ENCODE results near the gene MSRB3. TPM values are rescaled to one million over a fixed set of nuclear protein-coding genes. Genes with fewer than 3 reads are reported as not detected.

The MSRB3 gene
- total and polyA plus RNA-seq, 4 donors: 1.0 to 5.2 (median 3.1) TPM

Other genes with a start within 250 kb of the MSRB3 start
- gene WIF1, start 157.4 kb upstream of the MSRB3 start, total RNA-seq: not detected
- gene WIF1, start 157.4 kb upstream of the MSRB3 start, polyA plus RNA-seq: not detected
- gene LEMD3, start 109.1 kb upstream of the MSRB3 start, total RNA-seq: 10 to 100 TPM; 18.2 to 19.5 TPM
- 1 to 10 TPM; 3.5 to 4.4 TPM for gene LEMD3, start 109.1 kb upstream of the MSRB3 start, polyA plus RNA-seq

Data from liver (tissue), 4 donors.